Measurements from ENCODE around the gene TYK2.

TYK2 gene

GRCh38 chr19:10421240-10422045 is 41.1 kb upstream of the TYK2 start:
- H3K4me2 ChIP-seq (ENCODE audit: low read depth, low read length, poor library complexity, severe bottlenecking): peak overlapping the region; percentile 84
- H3K9ac ChIP-seq (ENCODE audit: low read length): peak overlapping the region; percentile 93

GRCh38 chr19:10420444-10421239 is 40.3 kb upstream of the TYK2 start, which contains the start of gene PDE4A:
Gene PDE4A, plus strand, starts transcription at chr19:10420538. Its CDS starts 227 bp downstream, at chr19:10420765.
- Histone ChIP-seq H3K36me3 (ENCODE audit: low read length) (no peaks in the 10 kb centered on the region), H3K79me2 (ENCODE audit: insufficient read depth, low read length) (no peaks in the 10 kb centered on the region; the same call in 1 of the 2 replicates), H2AFZ (ENCODE audit: low read depth, low read length, severe bottlenecking) (peak within 1 kb of the TSS; percentile 46), H4K20me1 (ENCODE audit: low read depth, low read length) (peaks cover 3% of the 10 kb centered on the region; the same call in 1 of the 2 replicates), H3K27ac (ENCODE audit: low read depth, low read length) (peak within 1 kb of the TSS; percentile 99), H3K4me2 (ENCODE audit: low read depth, low read length, poor library complexity, severe bottlenecking) (peak within 1 kb of the TSS; percentile 84), H3F3A (ENCODE audit: insufficient read depth) (peaks cover 39% of the 10 kb centered on the region), H3K9me2 (replicated peaks; ENCODE audit: insufficient read depth, low read length) (no peaks in the 10 kb centered on the region), H3K4me3 (ENCODE audit: insufficient read depth, low read length, poor library complexity, severe bottlenecking) (peak within 1 kb of the TSS; percentile 74), H3K9me3 (ENCODE audit: insufficient read depth, low read length) (no peaks in the 10 kb centered on the region), H3K27me3 (ENCODE audit: low read length) (no peaks in the 10 kb centered on the region), H3K9ac (ENCODE audit: low read length) (peak within 1 kb of the TSS; percentile 93)
- TF ChIP-seq EZH2phosphoT487 (conservative IDR thresholded peaks at IDR 0.05; ENCODE audit: low read length): no peak
- peak; percentile 81 for TF ChIP-seq CTCF (IDR thresholded peaks at IDR 0.05; ENCODE audit: insufficient read depth, low read length, poor library complexity, severe bottlenecking)

More at GRCh38 chr19:10421240-10422045, 41.1 kb upstream of the TYK2 start:
- Histone ChIP-seq H3F3A (ENCODE audit: insufficient read depth) (peaks cover 36% of the 10 kb centered on the region), H3K27me3 (ENCODE audit: low read length) (no peaks in the 10 kb centered on the region), H3K4me3 (ENCODE audit: insufficient read depth, low read length, poor library complexity, severe bottlenecking) (peak overlapping the region; percentile 74), H4K20me1 (ENCODE audit: low read depth, low read length) (peaks cover 3% of the 10 kb centered on the region; the same call in 1 of the 2 replicates), H2AFZ (ENCODE audit: low read depth, low read length, severe bottlenecking) (no peak overlapping the region), H3K27ac (ENCODE audit: low read depth, low read length) (no peak overlapping the region), H3K36me3 (ENCODE audit: low read length) (no peaks in the 10 kb centered on the region), H3K9me3 (ENCODE audit: insufficient read depth, low read length) (no peaks in the 10 kb centered on the region), H3K9me2 (replicated peaks; ENCODE audit: insufficient read depth, low read length) (no peaks in the 10 kb centered on the region), H3K79me2 (ENCODE audit: insufficient read depth, low read length) (peaks cover 6% of the 10 kb centered on the region; the same call in 1 of the 2 replicates)
- no peak for TF ChIP-seq EZH2phosphoT487 (conservative IDR thresholded peaks at IDR 0.05; ENCODE audit: low read length)
- no peak for TF ChIP-seq CTCF (IDR thresholded peaks at IDR 0.05; ENCODE audit: insufficient read depth, low read length, poor library complexity, severe bottlenecking)

GRCh38 chr19:10419646-10420443 is 39.5 kb upstream of the TYK2 start:
- no peak for TF ChIP-seq CTCF (IDR thresholded peaks at IDR 0.05; ENCODE audit: insufficient read depth, low read length, poor library complexity, severe bottlenecking)
- TF ChIP-seq EZH2phosphoT487 (conservative IDR thresholded peaks at IDR 0.05; ENCODE audit: low read length): no peak
- H3K27ac ChIP-seq (ENCODE audit: low read depth, low read length): peak overlapping the region; percentile 99
- H3F3A ChIP-seq (ENCODE audit: insufficient read depth): peaks cover 46% of the 10 kb centered on the region
- H3K79me2 ChIP-seq (ENCODE audit: insufficient read depth, low read length): peaks cover 3% of the 10 kb centered on the region; the same call in 1 of the 2 replicates
- H4K20me1 ChIP-seq (ENCODE audit: low read depth, low read length): peaks cover 3% of the 10 kb centered on the region; the same call in 1 of the 2 replicates
- peak overlapping the region; percentile 70 for H3K4me2 ChIP-seq (ENCODE audit: low read depth, low read length, poor library complexity, severe bottlenecking)
- H3K9me3 ChIP-seq (ENCODE audit: insufficient read depth, low read length): no peaks in the 10 kb centered on the region
- peak overlapping the region; percentile 67 for H3K4me3 ChIP-seq (ENCODE audit: insufficient read depth, low read length, poor library complexity, severe bottlenecking)
- no peaks in the 10 kb centered on the region for H3K27me3 ChIP-seq (ENCODE audit: low read length)
- no peaks in the 10 kb centered on the region for H3K36me3 ChIP-seq (ENCODE audit: low read length)
- H2AFZ ChIP-seq (ENCODE audit: low read depth, low read length, severe bottlenecking): peak overlapping the region; percentile 23
- no peaks in the 10 kb centered on the region for H3K9me2 ChIP-seq (replicated peaks; ENCODE audit: insufficient read depth, low read length)
- peak overlapping the region; percentile 93 for H3K9ac ChIP-seq (ENCODE audit: low read length)
